ENCODE data around the gene PIP5KL1.
A peak's percentile ranks its signal among the peaks of the same experiment; 100 is the strongest.

Gene PIP5KL1

DNA sequence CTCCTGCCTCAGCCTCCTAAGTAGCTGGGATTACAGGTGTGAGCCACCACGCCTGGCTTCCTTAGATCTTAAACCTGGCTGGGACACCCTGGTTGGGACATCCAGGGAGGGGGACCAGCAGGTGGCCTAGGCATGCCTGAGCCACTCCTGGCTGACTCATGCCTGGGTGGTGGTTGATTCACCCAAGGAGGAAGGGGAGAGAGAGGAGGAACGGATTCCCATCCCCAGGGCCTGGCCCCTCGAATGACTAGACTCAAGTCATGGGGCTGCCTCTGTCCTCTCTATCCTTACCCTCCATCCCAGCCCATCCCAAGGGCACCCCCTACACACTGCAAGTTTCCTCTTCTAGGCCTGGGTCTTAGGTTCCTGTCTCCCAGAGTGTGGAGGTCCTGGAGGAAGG lies 37.5 kb upstream of the PIP5KL1 start:
- peak; percentile 60 for DNase-seq

DNA sequence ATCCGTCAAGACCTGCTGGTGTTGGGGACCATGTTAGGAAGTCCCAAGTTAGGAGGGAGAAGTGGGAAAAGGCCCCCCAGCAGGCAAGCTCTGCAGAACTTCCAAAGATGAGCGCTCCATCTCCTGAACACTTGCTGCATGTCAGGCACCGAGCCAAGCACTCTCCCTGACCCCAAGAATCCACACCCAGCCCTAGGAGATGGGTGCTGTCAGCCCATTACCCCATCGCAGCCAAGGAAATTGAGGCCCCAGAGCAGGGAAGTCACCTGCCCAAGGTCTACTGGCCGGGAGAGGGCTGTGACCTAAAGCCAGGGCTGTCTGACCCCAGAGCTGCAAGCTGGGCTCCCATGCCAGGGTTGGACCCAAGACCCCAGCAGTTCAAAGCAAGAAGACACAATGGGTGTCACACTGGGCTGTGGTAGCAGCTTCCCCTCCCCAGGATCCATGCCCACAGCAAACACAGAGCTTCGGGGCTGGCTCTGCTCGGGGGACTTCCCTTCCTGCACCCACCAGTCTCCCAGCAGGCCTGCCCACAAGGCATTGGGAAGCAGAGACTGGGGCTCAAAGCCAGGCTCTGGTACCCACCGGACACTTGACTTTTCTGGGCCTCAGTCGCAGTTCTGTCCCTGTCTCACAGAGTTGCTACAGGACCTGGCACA lies 36.7 kb upstream of the PIP5KL1 start:
- no peak for DNase-seq

DNA sequence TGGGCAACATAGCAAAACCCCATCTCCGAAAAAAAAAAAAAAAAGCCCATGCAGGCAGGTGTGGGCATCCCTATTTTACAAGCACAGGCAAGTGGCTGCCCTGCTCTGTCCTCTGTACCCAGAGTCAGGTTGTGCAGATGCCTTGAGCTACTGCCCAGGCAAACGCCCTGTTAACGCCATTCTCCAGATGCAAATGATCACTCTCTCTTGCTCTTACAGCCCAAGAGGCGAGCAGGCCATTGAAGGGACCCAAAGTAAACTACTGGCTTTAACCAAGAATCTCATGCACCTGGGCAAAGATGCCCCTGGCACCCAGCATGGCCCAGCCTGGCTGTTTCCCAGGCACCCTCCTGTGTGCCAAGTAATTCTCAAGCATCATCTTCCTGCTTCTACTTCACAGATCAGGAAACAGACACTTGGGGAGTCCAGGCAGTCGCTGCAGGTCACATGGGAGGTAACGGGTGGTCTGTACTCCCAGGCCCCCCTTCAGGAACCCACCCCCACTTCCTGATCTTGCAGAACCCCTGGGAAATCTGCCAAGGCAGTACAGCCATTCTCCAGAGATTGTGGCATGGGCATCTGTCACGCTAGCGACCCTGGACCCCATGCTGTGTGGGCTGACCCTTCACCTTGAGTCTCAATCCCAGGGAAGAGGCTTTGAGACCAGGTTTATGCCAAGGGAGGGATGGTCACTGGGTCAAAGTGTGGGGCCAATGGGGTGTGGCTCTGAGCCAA lies 36.0 kb upstream of the PIP5KL1 start:
- no peak for DNase-seq

DNA sequence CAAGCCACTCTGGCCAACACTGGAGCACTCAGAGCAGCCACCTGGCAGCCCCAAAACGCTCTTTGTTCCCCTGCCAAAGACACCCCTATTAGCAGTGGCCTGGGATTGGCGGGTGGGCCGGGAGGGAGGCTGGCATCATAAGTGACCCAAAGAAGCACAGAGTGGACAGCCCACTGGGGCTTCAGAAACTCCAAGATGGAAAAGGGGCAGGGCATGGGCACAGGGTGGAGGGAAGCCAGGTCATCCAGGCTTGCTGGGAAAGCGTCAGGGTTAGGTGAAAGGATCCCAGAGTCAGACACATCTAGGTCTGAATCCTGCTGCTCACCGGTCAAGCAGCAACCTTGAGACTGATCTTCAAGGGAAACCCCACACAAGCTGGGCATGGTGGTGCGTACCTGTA lies 35.4 kb upstream of the PIP5KL1 start:
- no peak for DNase-seq

DNA sequence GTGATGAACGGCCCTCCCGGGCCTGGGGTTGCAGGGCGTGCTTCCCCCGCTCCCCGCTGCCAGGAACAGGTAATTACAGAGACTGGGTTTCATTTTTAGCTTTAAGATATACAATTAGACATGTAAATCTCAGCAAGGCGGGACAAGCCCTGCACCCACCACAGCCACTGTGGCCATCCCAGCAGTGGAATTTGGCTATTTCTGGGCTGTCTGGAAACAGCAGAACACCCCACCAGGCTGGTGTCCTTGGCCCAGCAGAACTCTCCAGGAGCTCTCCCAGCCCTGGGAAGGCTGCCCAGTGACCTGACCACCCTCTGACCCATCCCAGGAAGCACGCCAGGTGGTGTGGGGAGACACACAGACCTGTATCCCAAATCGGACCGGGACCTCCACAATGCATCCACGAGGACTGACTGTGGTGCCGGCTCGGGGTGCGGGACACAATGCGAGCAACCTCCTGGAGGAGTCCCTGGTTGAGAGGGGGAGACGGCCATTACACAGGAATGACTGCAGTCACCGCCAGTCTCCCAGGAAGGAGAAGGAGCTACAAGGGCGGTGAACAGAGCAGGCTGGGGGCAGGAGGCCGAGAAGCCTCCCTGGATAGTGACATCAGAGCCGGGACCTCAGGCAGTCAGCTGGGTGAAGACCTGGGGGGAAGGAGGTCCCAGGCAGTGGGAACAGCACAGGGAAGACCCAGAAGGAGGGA lies 32.9 kb upstream of the PIP5KL1 start:
- peak; percentile 40 for DNase-seq

DNA sequence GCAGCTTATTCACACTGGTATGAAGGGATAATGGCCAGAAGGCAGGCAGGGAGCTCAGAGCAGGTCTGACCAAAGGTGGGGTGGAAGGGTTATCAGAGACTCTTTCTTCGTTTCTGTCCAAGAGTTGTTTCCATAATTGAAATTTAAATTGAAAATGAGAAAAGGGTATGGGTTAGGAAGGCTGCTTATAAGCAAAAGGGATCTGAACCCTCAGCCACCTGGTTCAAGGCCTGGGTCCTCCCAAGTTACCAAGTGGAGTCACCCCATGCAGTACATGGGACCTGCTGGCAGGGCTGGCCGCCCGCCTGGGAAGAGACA lies 32.4 kb upstream of the PIP5KL1 start:
- no peak for DNase-seq

DNA sequence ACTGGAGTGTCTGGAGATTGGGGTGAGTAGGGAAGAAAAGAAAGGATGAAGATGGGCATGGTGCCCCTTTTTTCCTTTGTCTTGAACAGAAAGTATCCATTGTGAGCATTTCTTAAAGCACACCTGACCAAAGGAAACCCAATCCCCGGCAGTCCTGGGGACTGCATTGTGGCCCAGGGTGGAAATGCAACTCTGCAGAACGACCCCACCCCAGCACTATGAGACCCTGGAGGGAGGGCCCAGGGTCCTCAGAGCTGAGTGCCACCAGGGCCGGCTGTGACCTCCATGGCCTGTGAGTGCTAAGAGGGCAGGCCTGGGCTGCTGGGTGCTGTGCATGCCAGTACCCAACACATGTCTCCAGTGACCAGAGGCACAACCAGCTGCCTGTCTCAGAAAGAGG lies 31.7 kb upstream of the PIP5KL1 start:
- no peak for DNase-seq

DNA sequence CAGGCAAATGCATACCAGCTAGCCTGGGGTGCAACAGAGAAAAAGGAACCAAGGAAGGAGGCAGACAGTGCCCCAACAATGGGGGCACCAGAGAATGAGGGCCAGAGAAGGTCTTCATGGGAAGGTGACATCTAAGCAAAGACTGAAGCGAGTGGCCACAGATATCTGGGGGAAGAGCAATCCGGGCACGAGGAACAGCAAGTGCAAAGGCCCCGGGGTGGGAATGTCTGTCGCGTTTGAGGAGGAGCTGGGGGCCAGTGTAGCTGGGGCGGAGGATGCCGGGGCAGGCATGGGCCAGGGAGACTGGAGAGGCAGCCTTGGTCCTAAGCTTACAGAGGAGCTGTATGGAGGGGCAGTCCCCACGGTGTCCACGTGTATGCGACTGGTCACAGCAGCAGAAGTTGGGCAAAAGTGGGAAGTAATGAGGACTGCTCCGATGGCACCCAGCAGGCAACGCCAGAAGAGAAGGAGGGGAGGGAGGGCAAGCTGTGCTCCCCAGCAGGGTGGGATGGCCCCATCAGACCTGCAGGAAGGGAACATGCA lies 31.1 kb upstream of the PIP5KL1 start:
- no peak for DNase-seq

DNA sequence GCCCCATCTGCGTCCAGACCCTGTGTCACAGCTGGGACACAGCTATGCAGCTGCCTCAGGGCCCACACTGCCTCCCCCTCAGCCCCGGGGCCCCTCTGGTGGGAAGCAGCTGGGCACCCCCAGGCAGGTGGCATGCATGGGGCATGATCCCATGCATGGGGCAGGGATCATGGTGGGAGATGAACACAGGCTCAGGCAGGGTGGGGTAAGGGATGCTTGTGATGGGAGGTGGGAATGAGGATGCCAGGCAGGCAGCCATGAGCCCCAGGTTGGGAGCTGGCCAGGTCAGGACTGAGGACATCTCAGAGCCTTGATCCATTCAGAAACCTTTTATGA lies 30.5 kb upstream of the PIP5KL1 start:
- no peak for DNase-seq

DNA sequence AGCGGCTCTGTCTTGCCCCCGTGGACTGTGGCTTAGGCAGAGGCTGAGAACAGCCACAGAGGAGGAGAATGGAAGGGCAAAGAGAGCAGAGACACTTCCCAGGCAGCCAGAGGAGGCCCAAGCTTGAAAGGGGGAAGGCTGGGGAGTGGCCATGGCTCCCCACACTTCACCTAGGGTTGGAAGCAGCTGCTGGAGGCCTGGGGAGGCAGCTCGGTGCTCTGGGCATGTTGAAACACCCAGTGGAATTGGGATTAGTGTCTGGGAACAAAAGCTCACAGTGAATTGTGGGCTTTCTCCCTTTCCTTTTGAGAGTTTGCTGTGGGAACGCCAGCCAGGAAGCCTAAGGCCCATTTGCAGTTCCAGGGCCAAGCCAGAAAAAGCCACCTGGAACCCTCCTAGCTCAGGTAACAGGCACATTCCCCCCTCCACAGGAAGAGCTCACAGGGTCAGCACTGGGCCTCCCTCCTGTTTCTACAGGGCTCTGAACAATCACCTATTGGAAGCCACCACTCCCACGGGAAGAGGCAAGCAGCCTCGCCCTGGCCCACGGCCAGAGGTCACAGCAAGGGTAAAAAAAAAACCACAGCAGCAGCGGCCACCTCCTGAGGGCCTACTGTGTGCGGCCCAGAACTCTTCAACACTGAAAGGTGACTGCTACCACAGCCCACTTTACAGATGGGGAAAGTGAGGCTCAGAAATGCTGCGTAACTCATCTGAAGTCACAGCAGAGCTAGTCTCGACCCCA lies 30.0 kb upstream of the PIP5KL1 start:
- no peak for DNase-seq

DNA sequence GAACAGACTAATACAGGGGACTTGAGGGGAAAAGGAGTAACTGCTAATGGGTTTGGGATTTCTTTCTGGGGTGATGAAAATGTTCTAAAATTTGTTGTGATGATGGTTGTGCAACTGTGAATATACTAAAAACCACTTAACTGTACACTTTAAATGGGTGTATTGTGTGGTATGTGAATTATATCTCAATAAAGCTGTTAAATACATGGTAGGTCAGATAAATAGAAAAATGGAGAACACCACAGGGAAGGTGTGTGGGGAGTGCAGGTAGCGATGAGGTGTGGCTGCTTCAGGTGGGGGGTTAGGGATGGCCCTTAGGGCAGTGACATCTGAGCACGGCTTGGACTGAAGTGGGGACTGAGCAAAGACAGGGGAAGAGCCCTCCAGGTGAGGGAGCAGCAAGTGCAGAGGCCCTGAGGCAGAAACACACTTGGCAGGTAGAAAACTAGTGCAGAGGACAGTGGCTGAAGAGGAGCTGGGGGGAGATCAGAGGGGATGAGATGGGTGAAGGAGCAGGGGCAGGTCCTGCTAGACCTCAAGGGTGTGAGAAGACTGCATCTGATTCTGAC lies 29.3 kb upstream of the PIP5KL1 start:
- no peak for DNase-seq

DNA sequence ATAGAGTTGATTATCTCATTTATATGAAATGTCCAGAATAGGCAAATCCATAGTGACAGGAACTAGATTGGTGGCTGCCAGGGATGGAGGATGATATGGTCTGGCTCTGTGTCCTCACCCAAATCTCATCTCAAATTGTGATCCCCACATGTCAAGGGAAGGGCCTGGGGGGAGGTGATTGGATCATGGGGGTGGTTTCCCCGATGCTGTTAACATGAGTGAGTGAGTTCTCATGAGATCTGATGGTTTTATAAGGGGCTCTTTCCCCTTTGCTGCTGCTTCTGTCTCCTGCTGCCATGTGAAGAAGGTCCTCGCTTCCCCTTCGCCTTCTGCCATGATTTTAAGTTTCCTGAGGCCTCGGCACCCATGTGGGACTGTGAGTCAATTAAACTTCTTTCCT lies 28.8 kb upstream of the PIP5KL1 start:
- no peak for DNase-seq

DNA sequence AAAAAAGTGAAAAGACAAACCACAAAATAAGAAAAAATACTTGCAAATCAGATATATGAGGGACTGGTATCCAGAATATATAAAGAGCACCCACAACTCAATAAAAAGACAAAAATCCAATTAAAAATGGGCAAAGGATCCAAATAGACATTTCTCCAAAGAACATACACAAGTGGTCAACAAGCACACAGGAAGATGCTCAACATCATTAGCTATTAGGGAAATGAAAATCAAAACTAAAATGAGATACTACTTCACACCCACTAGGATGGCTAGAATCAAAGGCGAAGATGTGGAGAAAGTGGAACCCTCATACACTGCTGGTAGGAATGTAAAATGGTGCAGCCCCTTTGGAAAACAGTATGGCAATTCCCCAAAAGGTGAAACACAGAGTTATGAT lies 28.2 kb upstream of the PIP5KL1 start:
- DNase-seq, result no peak

DNA sequence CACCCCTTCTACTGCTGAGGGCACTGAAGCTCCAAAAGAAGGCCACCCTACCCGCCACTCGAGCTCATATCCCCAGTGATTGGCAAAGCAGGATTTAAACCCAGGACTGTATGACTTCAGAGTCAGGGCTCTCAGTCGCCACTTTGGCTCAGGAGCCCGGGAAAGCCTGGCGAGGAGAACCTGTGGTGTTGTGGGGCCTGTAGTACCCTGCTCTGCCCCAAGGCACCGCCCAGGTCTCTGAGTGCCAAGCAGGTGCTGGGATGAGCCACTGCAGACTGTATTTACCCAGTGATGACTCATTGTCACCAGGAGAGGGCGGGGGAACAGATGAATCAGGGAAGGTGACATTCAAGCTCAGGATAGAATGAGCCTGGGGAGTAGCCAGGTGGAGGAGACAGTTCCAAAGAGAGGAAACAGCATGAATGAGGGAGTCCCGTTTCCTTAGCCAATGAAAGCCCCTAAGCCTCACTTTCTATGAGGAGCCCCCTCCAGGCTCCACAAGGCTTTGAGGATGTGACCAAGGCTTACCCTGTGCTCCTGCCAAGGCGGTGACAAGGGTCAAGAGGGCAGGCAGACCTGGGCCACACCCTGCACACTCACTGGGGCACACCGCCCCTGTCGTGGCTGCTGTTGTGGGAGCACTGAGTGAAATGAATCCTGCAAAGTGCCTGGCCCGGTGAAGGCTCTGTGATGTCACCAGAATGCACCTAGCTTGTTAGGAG lies 24.9 kb upstream of the PIP5KL1 start:
- DNase-seq, result peak; percentile 81

DNA sequence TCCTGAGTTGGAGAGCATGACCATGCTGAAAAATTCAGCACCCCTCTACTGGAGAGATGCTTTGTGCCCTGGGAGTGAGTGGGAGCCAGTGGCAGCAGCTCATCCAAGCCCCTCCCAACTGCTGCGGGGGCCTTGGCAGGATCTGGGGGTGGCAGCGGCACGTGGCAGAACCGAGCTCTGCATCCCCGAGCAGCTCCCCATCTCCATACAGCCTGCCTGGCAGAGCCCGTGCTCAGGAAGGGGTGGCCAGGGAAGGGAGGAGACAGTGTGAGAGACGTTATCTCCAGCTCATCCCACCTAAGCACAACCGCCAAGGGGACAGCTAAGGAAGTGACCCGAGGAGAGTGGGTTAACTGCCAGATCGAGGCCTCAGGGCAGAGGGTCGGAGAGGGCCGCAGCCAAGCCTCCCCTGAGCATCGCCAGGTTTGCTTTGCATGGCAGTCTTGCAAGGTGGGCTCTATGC lies 24.3 kb upstream of the PIP5KL1 start:
- no peak for DNase-seq

DNA sequence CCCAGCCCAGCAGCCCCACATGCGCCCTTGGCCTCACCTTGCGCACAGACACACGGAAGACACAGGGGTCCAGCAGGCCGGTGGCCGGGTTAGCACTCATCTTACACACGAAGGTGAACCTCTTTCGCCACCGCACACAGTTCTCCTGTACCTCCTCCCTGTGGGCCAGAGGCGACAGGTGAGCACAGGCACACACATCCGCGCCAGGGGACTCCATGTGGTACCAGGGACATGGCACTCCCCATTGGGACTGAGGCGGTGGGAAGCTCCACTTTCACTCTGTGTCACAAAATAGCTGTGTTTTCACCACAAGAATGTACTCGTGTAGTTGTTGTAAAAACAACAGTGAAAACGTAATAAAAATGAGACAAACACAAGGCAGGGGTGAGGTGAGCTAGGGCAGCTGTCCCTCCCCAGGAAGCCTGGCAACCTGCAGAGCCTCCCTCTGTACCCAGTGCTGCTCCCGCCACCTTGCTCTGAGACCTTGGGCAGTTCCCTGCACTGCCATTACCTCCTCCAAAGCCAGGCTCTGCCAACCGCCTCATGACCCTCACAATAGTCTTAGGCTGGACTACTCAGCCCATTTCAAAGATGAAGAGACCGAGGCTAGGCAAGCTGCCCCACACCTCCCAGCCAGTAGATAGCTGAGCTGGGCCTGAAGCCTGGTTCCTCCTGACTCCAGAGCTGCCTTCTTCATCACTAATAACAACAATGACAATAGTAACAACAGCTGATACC lies 23.4 kb upstream of the PIP5KL1 start:
- DNase-seq, result peak; percentile 30

DNA sequence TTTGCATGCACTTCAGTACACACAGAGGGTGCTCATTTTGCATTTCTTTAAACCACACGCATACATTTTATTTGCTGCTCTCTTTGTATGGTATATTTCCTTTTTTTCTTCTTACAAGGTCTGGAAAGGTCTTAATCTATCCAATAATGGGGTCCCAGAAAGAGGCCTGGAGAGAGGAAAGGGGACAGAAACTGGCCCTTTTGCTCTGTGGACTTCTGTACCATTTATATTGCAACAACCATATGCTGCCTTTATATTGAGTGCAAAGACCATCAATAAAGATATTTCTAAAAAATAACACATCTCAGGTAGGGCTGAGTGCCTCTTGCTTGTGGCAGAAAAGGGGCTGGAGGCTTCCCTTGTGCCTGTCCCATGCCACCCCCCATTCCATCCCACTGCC lies 22.6 kb upstream of the PIP5KL1 start:
- no peak for DNase-seq

DNA sequence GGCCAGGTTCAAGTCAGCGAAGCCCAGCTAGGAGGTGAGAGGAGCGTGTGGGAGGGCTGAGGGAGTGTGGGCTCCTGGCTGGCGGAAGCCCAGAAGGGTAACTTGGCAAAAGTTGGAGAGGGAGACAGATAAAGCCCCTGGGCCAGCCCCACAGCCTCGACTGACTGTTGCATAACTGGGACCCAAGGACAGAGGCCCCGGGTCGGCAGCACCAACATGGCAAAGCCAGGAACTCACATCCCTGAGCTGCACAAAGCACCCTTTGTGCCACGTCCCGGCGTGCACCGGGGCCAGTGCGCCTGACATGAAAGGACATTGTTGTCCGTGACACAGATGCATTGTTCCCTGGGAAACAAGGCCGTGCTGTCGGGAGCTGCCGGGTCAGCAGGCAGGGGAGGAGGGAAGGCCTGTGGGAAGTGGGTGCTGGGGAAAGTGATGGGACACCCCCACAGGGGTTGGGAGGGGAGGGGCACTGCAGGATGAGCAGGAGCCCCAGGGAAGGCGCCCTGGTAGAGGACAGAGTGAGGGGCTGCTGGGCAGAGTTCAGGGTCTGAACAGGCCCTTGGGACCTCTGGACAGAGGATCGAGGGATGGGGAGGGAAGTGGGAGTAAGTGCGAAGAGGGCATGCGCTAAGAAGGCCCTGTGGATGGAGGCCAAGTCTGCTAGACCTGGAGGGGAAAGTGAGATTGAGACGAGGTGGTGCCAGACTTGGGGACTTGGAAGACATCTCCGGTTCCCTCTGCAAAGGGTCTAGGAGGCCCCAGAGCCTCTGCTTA lies 20.1 kb upstream of the PIP5KL1 start:
- DNase-seq, result no peak

DNA sequence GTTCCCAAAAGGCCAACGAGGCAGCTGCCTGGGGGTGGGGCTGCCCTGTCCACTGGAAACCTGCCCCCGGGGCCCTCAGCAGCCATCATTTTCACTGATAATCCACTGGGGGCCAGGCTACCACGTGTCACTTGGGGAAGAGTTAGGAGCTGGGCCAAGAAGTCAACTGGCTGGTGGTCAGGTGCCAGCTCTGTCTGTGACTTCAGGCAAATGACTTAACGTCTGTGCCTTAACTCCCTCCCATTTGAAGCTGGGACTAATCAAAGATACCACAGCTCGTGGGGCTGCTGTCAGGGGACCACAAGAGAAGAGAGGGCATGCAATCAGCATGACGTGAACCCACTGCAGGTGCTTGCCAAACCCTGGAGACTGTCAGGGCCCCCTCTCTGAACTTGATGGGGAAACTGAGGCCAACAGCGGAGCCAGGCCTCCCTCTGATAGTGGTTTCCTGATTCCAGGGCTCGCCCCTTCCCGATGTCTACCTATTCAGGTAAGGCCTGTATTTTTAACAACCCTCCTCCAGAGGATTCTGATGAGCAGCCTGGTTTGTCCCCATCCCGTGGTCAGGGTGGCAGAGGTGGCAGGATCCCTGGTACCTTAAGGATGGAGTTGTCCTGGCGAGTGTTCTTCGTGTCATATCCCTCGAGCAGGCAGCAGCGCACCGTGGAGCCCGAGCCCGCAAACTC lies 19.4 kb upstream of the PIP5KL1 start:
- DNase-seq, result no peak

Data from stimulated activated CD4-positive, alpha-beta T cell treated with anti-CD3 and anti-CD28 coated beads, Interleukin-4, amount 100 ng/mL, for 1 hour (primary cell).